Measurements from ENCODE around the gene RASL11B. TPM values are rescaled to one million over a fixed set of nuclear protein-coding genes. Genes with fewer than 3 reads are reported as not detected.

The RASL11B gene
- total RNA-seq, 4 donors from 2014 or later, result 0.55 to 0.64 TPM; not detected in 2

- DNase-seq, result no peak
- WGBS, 2 donors (ENCODE audit: low coverage in 1 of 2), result 50 to 80% methylated on average over 1 to 2 of the region's 2 CpGs
- in situ Hi-C loops (cut with MboI; ENCODE audit: low pct_ligation_motif_present in 1 of 4, low pct_unique_long_range_greater_than_20kb in 1 of 4, low sequenced_read_pairs in 3 of 4), result no loop called here
Measured at GRCh38 chr4:52877036-52877435, 14.9 kb downstream of the RASL11B start.

GRCh38 chr4:52877694-52878093 lies 15.6 kb downstream of the RASL11B start:
- Histone ChIP-seq H3K36me3 (no peaks in the 10 kb centered on the region), H3K4me1 (peaks cover 0 to 10% (median 0%) of the 10 kb centered on the region in 4 donors), H3K27me3 (no peaks in the 10 kb centered on the region), H3K9me3 (no peaks in the 10 kb centered on the region), H3K4me3 (no peak overlapping the region), H3K27ac (no peak overlapping the region)
- 88 to 94% methylated on average over 3 to 6 of the region's 6 CpGs for WGBS, 2 donors (ENCODE audit: low coverage in 1 of 2)
- in situ Hi-C loops (cut with MboI; ENCODE audit: low pct_ligation_motif_present in 1 of 4, low pct_unique_long_range_greater_than_20kb in 1 of 4, low sequenced_read_pairs in 3 of 4) (no loop called here), intact Hi-C loops (cut with DNase I; ENCODE audit: low total_unique reads) (no loop called here)
- DNase-seq, result no peak
- TF ChIP-seq POLR2A (IDR thresholded peaks at IDR 0.05), result no peak
- TF ChIP-seq POLR2AphosphoS5 (IDR thresholded peaks at IDR 0.05), result no peak
- TF ChIP-seq CTCF (IDR thresholded peaks at IDR 0.05), result no peak
- TF ChIP-seq EP300 (IDR thresholded peaks at IDR 0.05; ENCODE audit: low read depth), result no peak

More at GRCh38 chr4:52877036-52877435, 14.9 kb downstream of the RASL11B start:
- no peaks in the 10 kb centered on the region for H3K27me3 ChIP-seq
- TF ChIP-seq POLR2AphosphoS5 (IDR thresholded peaks at IDR 0.05) (no peak), POLR2A (IDR thresholded peaks at IDR 0.05) (no peak), EP300 (IDR thresholded peaks at IDR 0.05; ENCODE audit: low read depth) (no peak), CTCF (IDR thresholded peaks at IDR 0.05) (no peak)
- intact Hi-C loops (cut with DNase I; ENCODE audit: low total_unique reads), result no loop called here
- peaks cover 0 to 14% (median 0%) of the 10 kb centered on the region in 4 donors for H3K4me1 ChIP-seq
- H3K27ac ChIP-seq, result no peak overlapping the region
- no peaks in the 10 kb centered on the region for H3K36me3 ChIP-seq
- no peak overlapping the region for H3K4me3 ChIP-seq
- H3K9me3 ChIP-seq, result no peaks in the 10 kb centered on the region

GRCh38 chr4:52879471-52879870 lies 17.4 kb downstream of the RASL11B start:
- no peak for DNase-seq
- Histone ChIP-seq H3K4me1 (no peaks in the 10 kb centered on the region), H3K27ac (no peak overlapping the region), H3K9me3 (no peaks in the 10 kb centered on the region), H3K4me3 (no peak overlapping the region), H3K36me3 (no peaks in the 10 kb centered on the region), H3K27me3 (no peaks in the 10 kb centered on the region)
- WGBS, 2 donors (ENCODE audit: low coverage in 1 of 2), result 84 to 92% methylated on average over 2 to 3 of the region's 3 CpGs
- in situ Hi-C loops (cut with MboI; ENCODE audit: low pct_ligation_motif_present in 1 of 4, low pct_unique_long_range_greater_than_20kb in 1 of 4, low sequenced_read_pairs in 3 of 4), result no loop called here
- intact Hi-C loops (cut with DNase I; ENCODE audit: low total_unique reads), result no loop called here
- no peak for TF ChIP-seq CTCF (IDR thresholded peaks at IDR 0.05)

- Histone ChIP-seq H3K36me3 (no peaks in the 10 kb centered on the region), H3K4me3 (no peak overlapping the region), H3K4me1 (no peaks in the 10 kb centered on the region), H3K9me3 (no peaks in the 10 kb centered on the region), H3K27ac (no peak overlapping the region), H3K27me3 (no peaks in the 10 kb centered on the region)
- WGBS, 2 donors (ENCODE audit: low coverage in 1 of 2), result 89 to 95% methylated on average over 1 of the region's 1 CpG
- in situ Hi-C loops (cut with MboI; ENCODE audit: low pct_ligation_motif_present in 1 of 4, low pct_unique_long_range_greater_than_20kb in 1 of 4, low sequenced_read_pairs in 3 of 4), result no loop called here
- TF ChIP-seq POLR2AphosphoS5 (IDR thresholded peaks at IDR 0.05) (no peak), POLR2A (IDR thresholded peaks at IDR 0.05) (no peak), CTCF (IDR thresholded peaks at IDR 0.05) (no peak), EP300 (IDR thresholded peaks at IDR 0.05; ENCODE audit: low read depth) (no peak)
- intact Hi-C loops (cut with DNase I; ENCODE audit: low total_unique reads), result no loop called here
- no peak for DNase-seq
Measured at GRCh38 chr4:52880994-52881393, 18.9 kb downstream of the RASL11B start.

All from transverse colon (tissue), 4 donors.